Measurements from ENCODE around the gene TBC1D1.

The TBC1D1 gene

DNA sequence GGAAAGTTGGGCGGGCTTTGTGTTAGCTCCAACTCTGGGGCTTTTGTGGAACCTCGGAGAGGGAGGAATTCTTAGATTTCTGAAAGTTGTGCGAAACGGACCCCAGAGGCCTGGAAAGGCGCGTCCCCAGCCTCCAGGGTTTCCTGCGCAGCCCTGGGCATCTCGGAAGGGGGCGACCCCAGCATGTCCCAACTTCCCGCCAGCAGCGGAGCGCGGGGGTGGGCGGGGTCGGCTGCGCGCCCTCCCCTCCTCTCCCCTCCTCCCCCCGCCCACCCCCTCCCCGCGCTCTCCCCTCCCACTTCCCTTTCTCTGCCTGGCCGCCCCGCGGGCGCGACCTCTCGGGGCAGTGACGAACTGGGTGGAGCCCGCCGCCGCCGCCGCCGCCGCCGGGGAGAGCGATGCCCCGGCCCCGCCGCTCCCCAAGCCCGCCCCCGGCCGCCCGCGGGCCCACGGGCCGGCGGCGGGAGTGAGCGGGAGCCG lies 86.1 kb downstream of the TBC1D1 start:
- no peak for TF ChIP-seq POLR2A (IDR thresholded peaks at IDR 0.05; ENCODE audit: low read depth, low read length)
- no peak for FAIRE-seq

DNA sequence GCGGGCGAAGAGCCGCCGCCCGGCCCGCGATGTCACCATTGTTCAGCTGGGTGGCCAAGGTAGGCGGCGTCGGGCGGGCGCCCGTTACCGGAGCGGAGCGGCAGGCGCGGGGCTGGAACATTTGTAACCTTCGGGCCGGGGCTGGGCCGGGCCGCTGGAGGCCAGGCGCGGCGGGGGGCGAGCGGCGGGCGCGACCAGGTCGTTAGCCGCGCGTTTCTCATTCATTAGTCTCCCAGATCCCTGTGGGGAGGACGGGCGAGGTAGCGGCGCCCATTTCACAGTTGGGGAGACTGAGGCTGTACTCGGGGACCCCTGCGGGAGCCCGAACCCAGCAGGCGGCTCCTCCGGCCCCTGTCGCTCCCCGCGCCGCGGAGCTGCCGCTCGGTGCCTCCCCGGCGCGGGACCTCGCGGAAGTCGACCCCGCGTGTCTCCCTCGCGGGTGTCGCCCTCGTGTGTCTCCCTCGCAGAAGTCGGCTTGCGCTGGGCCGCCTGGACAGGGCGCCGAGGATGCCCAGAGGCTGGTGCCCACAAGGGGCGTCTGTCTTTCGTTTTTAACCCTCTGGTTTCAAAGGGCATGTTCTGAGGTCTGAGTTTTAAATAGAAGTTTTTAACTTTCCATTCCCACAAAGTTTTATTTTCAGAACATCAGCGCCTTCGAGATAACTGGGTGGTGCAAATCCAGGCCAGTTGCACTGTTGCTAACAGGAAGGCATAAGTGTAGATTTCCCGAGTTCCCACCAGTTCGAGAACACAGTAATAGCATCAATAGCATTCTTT lies 86.8 kb downstream of the TBC1D1 start:
- peak; percentile 28 for DNase-seq (ENCODE audit: insufficient read length, low spot score)
- TF ChIP-seq POLR2A (IDR thresholded peaks at IDR 0.05; ENCODE audit: low read depth, low read length), result no peak; the same call in 1 of the 2 replicates
- FAIRE-seq, result no peak

More for the DNA sequence above, 86.1 kb downstream of the TBC1D1 start:
- DNase-seq (ENCODE audit: insufficient read length, low spot score), result peak; percentile 52

GRCh38 chr4:37978248-37978924 lies 87.5 kb downstream of the TBC1D1 start:
- TF ChIP-seq POLR2A (IDR thresholded peaks at IDR 0.05; ENCODE audit: low read depth, low read length), result no peak
- DNase-seq (ENCODE audit: insufficient read length, low spot score) (no peak), FAIRE-seq (no peak)

DNA sequence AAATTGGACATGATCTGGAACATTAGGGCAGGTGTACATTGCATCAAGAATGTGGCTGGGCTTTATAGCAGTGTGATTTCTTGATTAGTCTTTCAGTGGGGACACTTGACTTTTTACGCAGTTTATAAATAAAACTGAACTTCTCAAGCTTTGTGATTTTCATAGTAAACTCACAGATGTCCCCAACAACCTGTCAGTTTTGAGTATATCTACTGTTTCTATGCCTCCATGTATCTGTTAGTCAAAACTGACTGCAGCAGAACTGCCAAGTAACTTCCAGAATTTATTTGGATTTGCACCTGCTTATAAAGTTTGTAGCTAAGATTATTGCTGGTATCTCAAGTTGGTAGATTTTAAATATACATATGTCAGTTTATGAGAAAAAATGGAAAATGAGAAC lies 89.4 kb downstream of the TBC1D1 start:
- no peak for DNase-seq (ENCODE audit: insufficient read length, low spot score)
- TF ChIP-seq POLR2A (IDR thresholded peaks at IDR 0.05; ENCODE audit: low read depth, low read length), result no peak
- FAIRE-seq, result no peak

DNA sequence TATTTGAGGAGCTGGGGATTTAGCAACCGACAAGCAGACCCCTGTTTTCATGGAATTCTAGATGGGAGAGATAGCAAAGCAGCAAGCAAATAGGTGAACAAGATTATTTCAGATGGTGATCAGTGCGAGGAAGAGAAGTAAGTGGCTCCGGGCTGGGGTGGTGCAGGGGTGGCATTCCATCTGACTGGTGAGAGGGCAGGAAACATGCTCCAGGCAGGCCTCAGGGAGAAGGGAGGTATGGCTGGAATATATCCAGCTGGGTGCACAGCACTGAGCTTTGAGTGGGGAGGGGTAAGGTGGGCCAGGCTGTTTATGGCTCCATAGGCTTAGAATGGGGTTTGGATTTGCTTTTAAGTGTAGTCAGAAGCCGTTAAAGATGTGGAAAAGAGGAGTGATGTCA lies 90.5 kb downstream of the TBC1D1 start:
- FAIRE-seq, result no peak
- DNase-seq (ENCODE audit: insufficient read length, low spot score), result no peak
- no peak for TF ChIP-seq POLR2A (IDR thresholded peaks at IDR 0.05; ENCODE audit: low read depth, low read length)

- no peak for DNase-seq (ENCODE audit: insufficient read length, low spot score)
- FAIRE-seq, result no peak
- no peak for TF ChIP-seq POLR2A (IDR thresholded peaks at IDR 0.05; ENCODE audit: low read depth, low read length)
Observed at GRCh38 chr4:37981844-37982720, 91.2 kb downstream of the TBC1D1 start.

- no peak for TF ChIP-seq POLR2A (IDR thresholded peaks at IDR 0.05; ENCODE audit: low read depth, low read length)
- DNase-seq (ENCODE audit: insufficient read length, low spot score) (no peak), FAIRE-seq (no peak)
Observed at GRCh38 chr4:37982736-37983135, 91.9 kb downstream of the TBC1D1 start.

GRCh38 chr4:37983951-37984350 lies 93.1 kb downstream of the TBC1D1 start:
- DNase-seq (ENCODE audit: insufficient read length, low spot score), result no peak
- FAIRE-seq, result no peak
- TF ChIP-seq POLR2A (IDR thresholded peaks at IDR 0.05; ENCODE audit: low read depth, low read length), result no peak

DNA sequence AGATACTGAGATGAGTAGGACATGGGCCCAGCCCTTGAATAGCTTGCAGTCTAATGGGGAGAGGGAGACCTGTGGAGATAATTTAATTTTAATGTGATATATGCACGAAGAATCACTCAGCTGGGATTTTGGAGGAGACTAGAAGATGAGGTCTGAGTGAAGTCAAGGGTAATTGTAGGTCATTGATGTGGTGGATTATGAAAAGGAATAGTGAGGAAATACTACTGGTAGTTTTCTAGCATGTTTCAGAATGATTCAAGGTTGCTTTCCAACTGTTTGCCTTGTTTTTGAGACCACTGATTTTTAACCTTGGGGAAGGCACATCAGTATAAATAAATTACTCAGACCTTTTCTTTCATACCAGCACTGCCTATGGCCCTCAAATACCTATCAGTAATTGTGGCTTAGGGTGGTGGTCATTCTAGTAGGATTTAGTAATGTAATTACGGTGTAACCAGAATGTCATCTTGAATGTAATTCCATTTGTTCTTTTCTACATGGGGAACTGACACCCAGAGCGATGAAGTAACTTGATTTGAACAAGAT lies 94.9 kb downstream of the TBC1D1 start:
- TF ChIP-seq POLR2A (IDR thresholded peaks at IDR 0.05; ENCODE audit: low read depth, low read length), result no peak
- no peak for FAIRE-seq

GRCh38 chr4:37988670-37989069 lies 97.8 kb downstream of the TBC1D1 start:
- TF ChIP-seq POLR2A (IDR thresholded peaks at IDR 0.05; ENCODE audit: low read depth, low read length), result no peak
- FAIRE-seq, result no peak
- DNase-seq (ENCODE audit: insufficient read length, low spot score), result no peak

More for the DNA sequence above, 94.9 kb downstream of the TBC1D1 start:
- no peak for DNase-seq (ENCODE audit: insufficient read length, low spot score)

GRCh38 chr4:37989398-37990260 lies 98.7 kb downstream of the TBC1D1 start:
- no peak for TF ChIP-seq POLR2A (IDR thresholded peaks at IDR 0.05; ENCODE audit: low read depth, low read length)
- DNase-seq (ENCODE audit: insufficient read length, low spot score) (no peak), FAIRE-seq (no peak)

DNA sequence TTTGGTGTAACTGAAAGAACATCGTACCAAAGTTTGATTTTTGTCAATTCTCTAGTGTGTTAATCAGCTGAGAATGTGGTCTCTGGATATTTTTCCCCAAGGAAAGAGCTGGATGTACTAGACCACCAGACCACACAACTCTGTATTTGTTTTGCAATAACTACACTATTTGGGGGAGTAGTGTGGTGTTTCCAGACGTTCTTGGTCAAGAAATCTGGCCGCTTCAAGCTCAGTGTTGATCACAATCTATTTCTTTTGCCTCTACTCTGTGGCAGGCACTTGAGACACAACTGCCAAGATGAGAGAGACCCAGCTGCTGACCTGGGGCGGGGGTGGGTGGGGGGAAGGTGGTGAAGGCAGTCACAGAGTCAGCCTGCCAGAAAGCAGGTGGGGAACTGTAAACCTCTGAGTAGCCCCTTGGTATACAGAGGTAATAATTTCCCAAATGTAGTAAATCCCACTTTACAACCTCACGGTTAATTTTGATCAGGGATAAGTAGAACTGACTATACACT lies 99.9 kb downstream of the TBC1D1 start:
- FAIRE-seq (no peak), DNase-seq (ENCODE audit: insufficient read length, low spot score) (no peak)
- TF ChIP-seq POLR2A (IDR thresholded peaks at IDR 0.05; ENCODE audit: low read depth, low read length), result no peak
